T-helper 1 cell treated with Interleukin-12 subunit alpha and Interleukin-12 subunit beta and Interleukin-4 antibody, amounts not matched to agents 30 ng/mL and 1 ng/mL, for 36 hours (primary cell): ENCODE measurements around the gene PRKAR1B. TPM values are rescaled to one million over a fixed set of nuclear protein-coding genes. Genes with fewer than 3 reads are reported as not detected.
"Not testable (repeated sequence)": the region's sequence is repeated elsewhere in the genome, so short reads cannot be mapped to it uniquely, and the experiment has no call there.

Experiments
- intact Hi-C: fragments of 100-400 bp; cut with micrococcal nuclease; formaldehyde crosslinking; loops from one replicate; pipeline ENCODE4 v1.15.1; 2024
- total RNA-seq: library from RNA; stranded (reverse); gene quantifications from 2 replicates; pipeline ENCODE4 v1.2.3, GENCODE V29; 2022

Gene PRKAR1B
- total RNA-seq, 1 donor from 2014 or later = 25.2 TPM

DNA sequence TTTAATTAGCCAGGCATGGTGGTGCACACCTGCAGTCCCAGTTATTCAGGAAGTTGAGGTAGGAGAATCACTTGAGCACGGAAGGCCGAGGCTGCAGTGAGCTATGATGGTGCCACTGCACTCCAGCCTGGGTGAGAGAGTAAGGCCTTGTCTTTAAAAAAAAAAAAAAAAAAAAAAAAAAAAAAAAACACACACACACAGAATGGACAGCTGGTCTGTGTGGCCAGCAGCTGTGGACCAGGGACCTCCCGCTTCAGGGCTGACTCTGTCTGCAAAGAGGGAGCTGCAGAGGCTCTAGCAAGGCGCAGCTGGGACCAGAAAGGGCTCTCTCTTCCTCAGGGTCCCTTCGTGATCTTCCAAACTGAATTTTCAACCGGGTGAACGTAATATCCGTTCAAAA lies 54.2 kb downstream of the PRKAR1B start:
- intact Hi-C loops = no loop called here

DNA sequence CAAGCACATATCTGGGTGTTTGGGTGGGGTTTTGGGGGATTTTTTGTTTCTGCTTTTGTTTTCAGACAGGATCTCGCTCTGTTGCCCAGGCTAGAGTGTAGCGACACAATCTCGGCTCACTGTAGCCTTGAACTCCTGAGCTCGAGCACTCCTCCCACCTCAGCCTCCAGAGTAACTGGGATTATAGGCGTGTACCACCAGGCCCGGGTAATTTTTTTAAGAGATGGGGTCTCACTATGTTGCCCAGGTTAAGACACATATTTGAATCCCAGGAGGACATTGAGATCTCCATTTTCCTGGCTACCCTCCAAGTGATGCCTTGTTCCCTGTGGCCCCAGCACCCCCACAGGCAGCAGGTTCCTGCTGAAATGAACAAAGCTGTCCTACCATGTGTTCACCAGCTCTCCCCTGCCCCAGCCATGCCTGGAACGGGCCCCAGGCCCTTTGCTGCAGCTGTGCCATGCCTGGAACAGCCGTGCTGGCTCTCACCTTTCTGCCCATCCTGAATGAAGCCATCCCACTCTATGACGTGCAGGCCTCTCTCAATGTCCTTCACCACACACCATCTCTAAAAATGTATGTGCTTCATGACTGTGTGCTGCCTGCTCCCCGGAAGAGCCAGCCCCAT lies 55.6 kb downstream of the PRKAR1B start:
- intact Hi-C loops = no loop called here

DNA sequence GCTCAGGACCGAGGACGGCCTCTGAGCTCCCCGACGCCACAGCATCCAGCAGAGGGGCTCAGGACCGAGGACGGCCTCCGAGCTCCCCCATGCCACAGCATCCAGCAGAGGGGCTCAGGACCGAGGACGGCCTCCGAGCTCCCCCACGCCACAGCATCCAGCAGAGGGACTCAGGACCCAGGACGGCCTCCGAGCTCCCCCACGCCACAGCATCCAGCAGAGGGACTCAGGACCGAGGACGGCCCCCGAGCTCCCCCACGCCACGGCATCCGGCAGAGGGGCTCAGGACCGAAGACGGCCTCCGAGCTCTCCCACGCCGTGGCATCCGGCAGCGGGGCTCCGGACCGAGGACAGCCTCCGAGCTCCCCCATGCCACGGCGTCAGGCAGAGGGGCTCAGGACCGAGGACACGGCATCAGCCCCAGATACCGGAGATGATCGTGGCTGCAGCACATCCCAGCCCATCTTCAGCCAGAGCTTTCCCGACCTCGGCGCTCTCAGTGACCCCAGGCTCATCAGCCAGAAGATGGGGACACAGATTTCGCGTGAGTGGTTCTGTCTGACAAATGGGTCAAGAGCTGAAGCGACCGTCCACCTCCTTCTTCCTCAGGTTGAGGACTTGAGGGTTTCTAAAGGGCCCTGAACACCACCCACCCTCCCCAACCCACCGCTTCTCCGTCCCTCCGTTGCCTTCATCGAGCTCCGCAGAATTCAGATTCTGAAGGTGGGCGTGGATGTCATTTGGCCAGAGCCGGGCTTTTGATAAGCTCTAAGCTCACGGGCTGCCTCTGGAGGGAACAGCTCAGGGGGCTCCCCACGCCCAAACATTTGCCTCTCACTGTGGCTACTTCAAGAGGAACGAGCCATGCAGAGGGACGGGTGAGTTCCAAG lies 56.3 kb downstream of the PRKAR1B start:
- intact Hi-C loops = no loop called here

DNA sequence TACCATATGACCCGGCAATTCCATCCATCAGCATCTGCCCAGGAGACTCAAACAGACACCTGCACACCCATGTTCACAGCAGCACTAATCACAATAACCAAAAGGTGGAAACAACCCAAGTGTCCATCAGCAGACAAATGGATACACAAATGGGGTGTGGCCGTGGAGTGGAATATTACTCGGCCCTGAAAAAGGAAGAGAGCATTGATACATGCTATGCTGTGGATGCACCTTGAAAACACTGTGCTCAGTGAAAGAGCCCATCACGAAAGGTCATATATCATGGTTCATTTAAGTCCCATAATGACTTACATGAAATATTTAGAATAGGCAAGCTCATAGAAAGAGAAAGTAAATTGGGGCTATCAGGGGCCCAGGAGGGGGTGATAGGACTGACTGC lies 58.1 kb downstream of the PRKAR1B start:
- intact Hi-C loops = no loop called here

DNA sequence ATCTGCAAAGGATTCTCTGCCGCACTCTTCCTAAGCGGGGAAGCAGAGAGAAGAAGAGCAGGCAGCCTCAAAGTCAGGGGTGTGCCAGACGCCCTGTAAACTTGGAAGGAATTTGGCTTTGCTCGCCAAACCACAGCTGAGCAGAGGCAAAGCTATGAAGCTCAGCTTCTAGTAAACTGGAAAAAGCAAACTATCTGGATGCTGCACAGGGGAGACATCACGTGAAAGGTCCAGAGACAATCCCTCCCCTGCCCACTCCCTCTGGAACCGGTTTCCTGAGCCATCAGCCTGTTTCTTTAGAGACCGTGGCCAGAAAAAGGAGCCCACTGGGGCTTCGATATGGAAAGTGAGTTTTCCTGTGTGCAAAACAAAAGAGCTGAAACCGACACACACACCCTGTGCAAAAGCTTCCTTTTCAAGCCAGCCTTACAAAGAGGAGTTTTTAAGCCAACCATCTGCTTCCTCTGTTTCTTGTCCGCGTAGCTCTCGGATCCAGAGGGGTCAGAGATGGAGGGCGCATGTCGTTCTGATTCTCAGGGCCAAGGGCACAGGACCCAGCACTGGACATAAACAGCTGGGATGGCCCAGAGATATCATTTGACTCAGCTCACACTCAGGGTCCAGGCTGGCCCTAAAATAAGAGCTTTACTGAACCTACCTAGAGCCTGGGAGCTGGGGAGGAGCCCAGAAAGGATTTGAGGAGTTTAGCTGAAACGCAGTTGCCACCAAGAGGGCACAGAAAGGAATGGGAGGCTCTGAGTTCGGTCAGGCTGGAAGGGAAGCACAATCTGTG lies 58.7 kb downstream of the PRKAR1B start:
- intact Hi-C loops = no loop called here

DNA sequence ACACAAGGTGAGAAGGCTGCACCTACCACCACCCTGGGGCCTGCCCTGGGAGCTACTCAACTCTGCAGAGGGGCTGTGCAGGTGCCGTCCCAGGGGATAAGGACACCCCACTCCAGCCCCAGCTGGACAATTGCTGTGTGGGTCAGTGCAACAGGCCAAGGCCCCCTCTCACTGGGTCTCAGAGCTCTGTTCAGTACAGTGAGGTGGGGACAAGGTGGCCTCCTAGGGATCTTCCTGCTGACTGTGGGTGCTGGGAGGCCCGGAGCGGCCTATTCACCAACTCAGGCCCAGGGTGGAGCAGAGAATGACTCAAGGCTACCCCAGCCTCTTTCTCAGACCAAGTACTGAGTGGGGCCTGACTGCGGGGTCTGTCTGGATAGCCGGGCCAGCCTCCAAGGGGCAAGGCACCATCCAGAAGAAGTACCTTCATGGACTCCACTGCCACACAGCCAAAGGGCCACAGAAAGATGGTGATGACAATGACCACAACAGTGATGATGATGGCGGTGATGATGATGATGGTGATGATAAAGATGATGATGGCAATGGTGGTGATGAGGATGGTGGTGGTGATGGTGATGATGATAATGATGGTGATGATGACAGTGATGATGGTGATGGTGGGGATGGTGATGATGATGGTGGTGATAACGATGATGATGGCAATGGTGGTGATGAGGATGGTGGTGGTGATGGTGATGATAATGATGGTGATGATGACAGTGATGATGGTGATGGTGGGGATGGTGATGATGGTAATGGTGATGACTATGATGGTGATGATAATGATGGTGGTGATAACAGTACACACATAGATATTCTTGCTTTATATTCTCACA lies 60.4 kb downstream of the PRKAR1B start:
- intact Hi-C loops = no loop called here

DNA sequence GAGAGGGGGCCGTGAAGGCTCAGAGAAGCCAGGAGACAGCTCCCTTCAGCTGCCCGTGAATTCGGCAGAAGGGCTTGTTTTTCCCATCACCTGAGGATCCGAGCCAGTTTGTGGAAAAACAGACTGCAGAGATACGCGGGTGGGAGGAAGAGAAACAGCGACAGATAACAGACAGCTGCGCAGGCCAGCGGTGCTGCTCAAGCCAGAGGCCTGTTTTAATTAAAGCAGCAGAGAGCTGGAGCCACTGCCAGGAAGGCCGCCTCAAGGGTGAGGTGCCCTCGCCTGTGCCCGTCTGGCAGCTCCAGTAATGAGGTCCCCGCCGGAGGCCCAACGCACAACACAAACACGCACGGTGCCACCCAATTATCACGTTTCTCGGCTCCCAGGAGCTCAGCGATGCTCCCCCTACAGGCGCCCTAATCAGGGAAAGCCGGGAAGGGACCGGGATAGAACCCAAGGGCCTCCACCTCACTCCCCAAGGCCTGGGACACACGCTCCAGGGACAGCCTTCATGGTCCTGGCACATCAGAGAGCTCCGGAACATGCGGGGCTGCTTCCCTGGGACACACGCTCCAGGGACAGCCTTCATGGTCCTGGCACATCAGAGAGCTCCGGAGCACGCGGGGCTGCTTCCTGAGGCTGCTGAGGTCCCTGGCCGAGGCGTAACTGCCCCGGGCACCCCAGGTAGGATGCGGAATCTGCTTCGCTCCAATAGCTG lies 61.2 kb downstream of the PRKAR1B start:
- intact Hi-C loops = no loop called here

DNA sequence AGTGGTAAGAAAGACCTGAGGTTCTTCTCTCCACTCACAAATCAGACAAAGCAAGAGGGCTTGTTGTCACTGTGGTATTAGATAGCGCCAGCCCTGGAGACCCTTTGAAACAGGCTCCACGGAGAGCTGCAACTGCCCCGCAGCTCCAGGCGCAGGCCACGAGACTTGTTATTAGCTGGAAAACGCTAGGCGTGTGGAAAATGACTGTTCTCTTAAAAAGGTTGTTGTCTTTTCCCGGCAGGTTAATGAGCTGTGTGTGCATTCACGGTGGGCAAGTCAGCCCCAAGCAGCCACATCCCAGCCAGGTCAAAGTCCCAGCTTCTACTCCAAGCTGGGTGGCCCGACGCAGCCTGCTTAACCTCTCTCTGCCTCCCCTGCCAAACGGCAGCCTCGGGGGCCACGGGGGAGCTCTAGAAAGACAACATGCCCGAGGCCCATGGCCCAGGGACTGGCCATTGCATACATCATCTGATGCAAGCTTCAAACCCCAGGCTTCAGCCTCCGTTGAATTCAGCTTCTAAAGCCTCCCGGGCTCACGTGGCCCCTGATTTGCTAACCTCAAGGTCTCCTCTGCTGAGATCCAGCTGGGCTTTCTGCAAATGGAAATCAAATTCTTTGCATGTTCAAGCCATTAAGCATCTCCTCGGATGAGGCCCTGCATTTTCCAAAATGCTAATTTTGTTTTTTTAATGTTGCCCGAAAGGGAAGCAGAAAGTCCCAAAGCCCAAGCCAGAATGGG lies 61.9 kb downstream of the PRKAR1B start:
- intact Hi-C loops = no loop called here

DNA sequence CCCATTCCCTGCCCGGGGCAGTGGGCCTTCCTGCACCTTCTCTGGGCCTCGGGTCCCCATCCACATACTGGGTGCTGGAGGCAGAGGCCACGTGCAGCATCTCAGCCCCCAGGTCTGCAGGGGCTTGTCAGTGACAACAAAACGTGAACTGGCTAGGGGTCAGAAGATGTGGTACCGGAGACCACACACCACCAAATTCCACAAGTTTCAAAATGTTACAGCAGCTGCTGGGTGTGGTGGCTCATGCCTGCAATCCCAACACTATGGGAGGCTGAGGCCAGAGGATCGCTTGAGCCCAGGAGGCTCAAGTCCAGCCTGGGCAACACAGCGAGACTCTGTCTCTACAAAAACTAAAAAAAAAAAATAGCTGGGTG lies 62.7 kb downstream of the PRKAR1B start:
- intact Hi-C loops = no loop called here

DNA sequence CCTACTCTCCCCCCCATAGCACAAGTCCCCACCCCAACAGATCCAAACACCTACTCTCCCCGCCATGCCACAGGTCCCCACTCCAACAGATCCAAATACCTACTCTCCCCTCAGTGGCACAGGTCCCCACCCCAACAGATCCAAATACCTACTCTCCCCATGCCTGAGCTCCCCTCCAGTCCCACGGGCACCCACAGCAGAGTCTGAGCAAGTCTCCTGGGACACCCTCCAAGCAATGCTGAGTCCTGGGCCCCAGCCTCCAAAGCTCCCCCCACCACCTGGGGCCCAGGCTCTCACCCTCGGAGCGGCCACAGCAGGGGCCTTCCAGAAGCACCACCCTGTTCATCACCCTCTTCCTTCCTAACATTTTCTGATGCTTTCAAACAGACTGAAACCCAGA lies 64.5 kb downstream of the PRKAR1B start:
- intact Hi-C loops = no loop called here

DNA sequence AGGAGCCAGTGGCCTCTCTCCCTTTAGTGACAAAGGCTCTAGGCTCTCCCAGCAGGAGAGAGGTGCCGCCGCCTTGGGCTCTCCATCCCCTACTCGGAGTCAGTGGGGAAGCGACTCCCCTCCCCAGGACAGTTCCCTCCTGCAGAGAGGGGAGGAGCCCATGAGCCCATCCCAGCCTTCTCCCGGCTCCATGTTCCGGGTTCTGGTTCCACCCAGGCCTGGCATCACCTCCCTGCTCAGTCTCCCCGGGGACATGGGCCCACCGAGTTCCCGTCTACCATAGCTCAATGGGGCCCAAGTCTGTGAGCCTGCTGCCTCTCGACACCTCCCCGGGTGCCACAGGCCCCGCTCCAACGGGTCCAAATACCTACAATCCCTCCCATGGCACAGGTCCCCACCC lies 67.1 kb downstream of the PRKAR1B start:
- intact Hi-C loops = no loop called here

DNA sequence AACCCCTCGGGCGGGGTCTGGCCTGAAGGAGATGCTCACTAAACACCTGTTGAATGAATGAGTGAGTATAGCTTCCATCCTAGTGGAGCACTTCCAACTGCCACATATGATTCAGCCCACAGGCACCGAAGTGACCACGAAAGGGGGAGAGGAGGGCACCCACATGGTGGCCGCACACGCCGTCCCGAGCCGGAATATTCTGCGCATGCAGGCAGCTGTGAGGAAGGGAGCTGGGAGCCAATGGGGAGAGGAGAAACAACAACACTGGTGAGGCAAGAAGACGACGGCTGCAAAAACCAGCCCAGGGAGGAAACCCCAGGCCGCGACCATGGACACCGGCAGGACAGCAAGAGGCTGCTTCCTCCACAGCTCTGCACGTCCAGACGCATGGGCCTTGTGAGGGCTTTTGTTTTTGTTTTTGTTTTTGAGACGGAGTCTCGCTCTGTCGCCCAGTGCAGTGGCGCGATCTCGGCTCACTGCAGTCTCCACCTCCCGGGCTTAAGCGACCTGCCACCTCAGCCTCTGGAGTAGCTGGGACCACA lies 67.7 kb downstream of the PRKAR1B start:
- intact Hi-C loops = no loop called here

DNA sequence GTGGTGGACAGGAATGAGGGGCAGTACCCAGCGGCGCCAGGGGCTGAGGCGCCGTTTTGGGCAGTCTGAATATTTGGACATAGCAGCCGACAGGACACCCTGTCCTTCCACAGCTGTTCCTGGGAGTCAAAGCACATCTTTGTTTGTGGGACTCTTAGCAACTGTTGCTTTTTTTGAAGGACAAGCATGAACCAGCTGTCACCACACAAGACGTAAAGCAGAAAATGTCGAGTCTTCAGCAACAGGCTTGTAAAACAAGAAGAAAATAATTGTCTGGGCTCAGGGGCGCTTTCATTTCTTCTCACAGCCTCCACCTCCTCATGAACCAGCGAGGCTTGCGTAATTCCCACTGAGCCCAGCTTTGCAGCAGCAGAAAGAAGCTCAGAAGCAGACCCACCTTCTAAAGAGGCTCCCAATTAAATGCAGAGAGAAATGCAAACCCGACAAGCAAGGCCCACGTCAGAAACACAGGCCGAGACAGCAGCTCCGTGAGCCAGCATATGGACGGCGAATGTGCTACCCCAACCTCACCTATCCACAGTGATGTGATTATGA lies 69.4 kb downstream of the PRKAR1B start:
- intact Hi-C loops = no loop called here

DNA sequence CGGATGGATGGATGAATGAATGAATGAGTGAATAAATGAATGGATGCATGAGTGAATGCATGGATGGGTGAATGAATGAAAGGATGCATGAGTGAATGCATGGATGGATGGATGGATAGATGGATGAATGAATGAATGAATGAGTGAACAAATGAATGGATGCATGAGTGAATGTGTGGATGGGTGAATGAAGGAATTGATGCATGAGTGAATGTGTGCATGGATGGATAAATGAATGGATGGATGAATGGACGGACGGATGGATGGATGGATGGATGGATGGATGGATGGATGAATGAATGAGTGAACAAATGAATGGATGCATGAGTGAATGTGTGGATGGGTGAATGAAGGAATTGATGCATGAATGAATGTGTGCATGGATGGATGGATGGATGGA lies 70.1 kb downstream of the PRKAR1B start:
- intact Hi-C loops = not testable (repeated sequence)

DNA sequence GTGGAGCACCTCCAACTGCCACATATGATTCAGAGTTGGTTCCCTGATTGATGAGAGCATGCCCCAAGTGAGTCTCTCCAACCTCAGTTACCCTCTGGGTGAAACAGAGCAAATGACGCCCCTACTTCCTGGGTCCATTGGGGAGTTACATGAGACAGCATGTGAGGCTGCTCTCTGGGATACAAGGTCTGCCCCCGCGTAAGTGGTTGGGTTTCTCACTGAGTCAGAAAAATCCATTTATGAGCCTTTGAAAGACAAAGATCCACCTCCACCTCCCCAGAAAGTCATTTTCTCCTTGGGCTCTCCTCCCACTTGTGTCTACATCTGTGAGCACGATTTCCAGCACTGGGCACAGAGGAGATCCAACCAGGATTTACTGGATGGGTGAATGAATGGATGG lies 71.3 kb downstream of the PRKAR1B start:
- intact Hi-C loops = no loop called here

DNA sequence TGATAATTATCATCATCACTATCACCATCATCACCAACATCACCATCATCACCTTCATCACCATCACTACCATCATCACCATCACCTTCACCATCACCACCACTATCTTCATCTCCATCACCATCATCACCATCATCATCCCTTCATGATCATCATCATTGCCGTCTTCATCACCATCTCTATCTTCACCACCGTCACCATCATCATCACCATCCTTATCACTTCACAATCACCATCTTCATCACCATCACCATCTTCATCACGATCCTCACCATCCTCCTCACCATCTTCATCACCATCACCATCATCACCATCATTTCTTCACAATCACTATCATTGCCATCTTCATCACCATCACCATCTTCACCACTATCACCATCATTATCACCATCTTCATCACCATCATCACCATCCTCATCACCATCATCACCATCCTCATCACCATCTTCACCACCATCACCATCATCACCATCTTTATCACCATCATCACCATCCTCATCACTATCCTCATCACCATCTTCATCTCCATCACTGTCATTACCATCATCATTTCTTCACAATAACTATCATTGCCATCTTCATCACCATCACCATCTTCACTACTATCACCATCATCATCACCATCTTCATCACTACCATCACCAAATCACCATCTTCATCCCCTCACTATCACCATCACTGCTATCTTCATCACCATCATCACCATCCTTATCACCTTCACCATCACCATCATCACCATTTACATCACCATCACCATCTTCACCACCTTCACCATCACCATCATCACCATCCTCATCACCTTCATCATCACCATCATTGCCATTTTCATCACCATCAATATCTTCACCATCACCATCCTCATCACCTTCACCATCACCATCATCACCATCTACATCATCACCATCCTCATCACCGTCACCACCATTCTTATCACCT lies 73.0 kb downstream of the PRKAR1B start:
- intact Hi-C loops = no loop called here

DNA sequence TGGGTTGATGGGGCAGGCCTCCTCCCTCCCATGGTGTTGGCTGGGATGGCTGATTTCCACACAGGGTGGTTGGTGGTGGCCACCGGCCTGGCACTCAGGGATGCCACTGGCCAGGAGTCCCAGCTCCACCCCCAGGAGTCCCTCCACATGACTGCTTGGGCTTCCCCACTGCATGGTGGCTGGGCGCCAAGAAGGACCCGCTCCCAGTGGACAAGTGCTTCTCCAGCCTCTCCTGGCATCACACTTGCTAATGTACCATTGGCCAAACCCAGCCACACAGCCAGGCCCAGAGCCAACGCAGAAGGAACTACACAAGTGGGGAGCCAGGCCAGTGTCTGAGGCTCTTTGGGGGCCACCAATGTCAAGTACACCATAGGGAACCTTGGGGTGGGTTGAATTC lies 74.2 kb downstream of the PRKAR1B start:
- intact Hi-C loops = no loop called here

DNA sequence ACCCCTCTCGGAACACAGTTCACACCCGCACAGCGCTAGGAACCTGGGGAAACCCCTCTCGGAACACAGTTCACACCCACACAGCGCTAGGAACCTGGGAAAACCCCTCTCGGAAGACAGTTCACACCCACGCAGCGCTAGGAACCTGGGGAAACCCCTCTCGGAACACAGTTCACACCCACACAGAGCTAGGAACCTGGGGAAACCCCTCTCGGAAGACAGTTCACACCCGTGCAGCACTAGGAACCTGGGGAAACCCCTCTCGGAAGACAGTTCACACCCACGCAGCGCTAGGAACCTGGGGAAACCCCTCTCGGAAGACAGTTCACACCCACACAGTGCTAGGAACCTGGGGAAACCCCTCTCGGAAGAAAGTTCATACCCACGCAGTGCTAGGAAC lies 74.9 kb downstream of the PRKAR1B start:
- intact Hi-C loops = not testable (repeated sequence)
